Measurements from ENCODE around the gene AP2B1.

DNA sequence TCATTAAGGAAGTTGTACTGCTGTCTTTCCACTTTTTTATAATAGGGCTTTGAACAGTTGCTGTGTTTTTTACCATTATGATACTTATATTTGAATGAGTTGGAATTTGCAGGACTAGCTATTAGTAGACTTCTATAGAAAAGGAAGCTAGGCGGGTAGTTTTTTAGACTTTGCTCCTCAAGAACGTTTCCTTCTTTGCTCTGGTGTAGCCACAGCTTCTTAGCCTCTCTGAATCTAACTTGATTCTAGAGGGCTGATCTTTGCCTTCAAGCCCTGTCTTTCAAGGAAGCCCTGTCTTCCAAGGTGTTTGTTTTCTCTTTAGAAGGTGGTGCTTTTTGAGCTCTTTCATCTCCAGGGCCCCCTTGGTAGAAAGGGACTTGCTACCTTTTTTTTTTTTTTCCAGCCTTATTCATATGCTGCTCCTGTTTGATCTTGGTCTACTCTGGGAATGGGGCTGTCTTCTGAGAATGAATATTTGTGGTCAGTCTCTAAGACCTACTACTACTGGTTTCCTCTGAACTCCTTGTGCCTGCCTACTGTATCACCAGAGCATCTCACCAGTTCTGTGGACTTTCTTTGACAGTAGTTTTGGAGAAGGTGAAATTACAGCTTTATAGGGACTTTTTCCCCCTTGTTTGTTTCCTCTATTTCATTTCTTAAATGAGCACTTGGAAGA is 92.0 kb downstream of the AP2B1 start:
- TF ChIP-seq, protein P1, sequence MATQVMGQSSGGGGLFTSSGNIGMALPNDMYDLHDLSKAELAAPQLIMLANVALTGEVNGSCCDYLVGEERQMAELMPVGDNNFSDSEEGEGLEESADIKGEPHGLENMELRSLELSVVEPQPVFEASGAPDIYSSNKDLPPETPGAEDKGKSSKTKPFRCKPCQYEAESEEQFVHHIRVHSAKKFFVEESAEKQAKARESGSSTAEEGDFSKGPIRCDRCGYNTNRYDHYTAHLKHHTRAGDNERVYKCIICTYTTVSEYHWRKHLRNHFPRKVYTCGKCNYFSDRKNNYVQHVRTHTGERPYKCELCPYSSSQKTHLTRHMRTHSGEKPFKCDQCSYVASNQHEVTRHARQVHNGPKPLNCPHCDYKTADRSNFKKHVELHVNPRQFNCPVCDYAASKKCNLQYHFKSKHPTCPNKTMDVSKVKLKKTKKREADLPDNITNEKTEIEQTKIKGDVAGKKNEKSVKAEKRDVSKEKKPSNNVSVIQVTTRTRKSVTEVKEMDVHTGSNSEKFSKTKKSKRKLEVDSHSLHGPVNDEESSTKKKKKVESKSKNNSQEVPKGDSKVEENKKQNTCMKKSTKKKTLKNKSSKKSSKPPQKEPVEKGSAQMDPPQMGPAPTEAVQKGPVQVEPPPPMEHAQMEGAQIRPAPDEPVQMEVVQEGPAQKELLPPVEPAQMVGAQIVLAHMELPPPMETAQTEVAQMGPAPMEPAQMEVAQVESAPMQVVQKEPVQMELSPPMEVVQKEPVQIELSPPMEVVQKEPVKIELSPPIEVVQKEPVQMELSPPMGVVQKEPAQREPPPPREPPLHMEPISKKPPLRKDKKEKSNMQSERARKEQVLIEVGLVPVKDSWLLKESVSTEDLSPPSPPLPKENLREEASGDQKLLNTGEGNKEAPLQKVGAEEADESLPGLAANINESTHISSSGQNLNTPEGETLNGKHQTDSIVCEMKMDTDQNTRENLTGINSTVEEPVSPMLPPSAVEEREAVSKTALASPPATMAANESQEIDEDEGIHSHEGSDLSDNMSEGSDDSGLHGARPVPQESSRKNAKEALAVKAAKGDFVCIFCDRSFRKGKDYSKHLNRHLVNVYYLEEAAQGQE (IDR thresholded peaks at IDR 0.05; ENCODE audit: low read depth) = no peak
- TF ChIP-seq YY1 (IDR thresholded peaks at IDR 0.05; ENCODE audit: low read depth) (no peak), CEBPB (IDR thresholded peaks at IDR 0.05) (no peak), TAF1 (IDR thresholded peaks at IDR 0.05; ENCODE audit: low read depth) (no peak), RAD21 (IDR thresholded peaks at IDR 0.05; ENCODE audit: low read depth) (no peak), CREB1 (IDR thresholded peaks at IDR 0.05; ENCODE audit: low read depth) (no peak), NFIC (IDR thresholded peaks at IDR 0.05) (no peak)
- TF ChIP-seq, protein P2, sequence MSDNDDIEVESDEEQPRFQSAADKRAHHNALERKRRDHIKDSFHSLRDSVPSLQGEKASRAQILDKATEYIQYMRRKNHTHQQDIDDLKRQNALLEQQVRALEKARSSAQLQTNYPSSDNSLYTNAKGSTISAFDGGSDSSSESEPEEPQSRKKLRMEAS (IDR thresholded peaks at IDR 0.05) = no peak
- TF ChIP-seq, protein P3, sequence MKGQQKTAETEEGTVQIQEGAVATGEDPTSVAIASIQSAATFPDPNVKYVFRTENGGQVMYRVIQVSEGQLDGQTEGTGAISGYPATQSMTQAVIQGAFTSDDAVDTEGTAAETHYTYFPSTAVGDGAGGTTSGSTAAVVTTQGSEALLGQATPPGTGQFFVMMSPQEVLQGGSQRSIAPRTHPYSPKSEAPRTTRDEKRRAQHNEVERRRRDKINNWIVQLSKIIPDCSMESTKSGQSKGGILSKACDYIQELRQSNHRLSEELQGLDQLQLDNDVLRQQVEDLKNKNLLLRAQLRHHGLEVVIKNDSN (IDR thresholded peaks at IDR 0.05) = no peak

Measured in Ishikawa (cell line).